ENCODE measurements around the gene CLSTN1.

DNA sequence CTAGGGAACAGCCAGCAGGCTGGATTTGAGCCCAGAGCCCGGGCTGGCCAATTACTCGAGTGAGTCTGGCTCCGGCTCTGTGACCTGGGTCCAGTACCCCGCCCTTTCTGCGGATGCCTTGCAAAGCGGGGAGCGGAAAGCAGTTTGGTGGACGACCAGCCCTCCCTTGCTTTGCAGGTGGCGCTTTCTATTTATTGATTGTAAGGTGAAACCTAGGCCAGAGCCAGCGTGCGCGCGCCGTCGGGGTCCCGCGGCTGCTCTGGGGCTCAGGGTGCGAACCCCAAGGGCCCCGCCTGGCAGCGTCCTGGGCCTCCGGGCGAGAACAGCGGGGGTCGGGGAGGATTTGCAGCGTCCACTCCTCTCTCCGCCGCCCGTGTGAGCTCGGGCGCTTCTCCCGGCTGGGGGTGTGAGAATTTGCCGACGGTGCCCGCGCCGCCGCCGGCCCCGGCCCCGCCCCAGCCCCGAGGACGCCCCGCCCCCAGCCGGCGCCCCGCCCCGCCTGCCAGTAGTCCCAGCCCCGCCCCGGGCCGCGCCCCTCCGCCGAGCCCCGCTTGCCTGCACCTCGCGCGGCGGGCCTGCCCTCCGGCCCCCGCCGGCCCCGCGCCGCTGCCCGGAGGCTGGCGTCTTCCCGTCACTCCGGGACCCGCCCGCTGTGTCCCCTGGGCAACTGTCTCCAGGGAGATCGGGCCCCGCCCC, 134.6 kb downstream of the CLSTN1 start:
- TF ChIP-seq, protein P1, sequence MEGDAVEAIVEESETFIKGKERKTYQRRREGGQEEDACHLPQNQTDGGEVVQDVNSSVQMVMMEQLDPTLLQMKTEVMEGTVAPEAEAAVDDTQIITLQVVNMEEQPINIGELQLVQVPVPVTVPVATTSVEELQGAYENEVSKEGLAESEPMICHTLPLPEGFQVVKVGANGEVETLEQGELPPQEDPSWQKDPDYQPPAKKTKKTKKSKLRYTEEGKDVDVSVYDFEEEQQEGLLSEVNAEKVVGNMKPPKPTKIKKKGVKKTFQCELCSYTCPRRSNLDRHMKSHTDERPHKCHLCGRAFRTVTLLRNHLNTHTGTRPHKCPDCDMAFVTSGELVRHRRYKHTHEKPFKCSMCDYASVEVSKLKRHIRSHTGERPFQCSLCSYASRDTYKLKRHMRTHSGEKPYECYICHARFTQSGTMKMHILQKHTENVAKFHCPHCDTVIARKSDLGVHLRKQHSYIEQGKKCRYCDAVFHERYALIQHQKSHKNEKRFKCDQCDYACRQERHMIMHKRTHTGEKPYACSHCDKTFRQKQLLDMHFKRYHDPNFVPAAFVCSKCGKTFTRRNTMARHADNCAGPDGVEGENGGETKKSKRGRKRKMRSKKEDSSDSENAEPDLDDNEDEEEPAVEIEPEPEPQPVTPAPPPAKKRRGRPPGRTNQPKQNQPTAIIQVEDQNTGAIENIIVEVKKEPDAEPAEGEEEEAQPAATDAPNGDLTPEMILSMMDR (IDR thresholded peaks at IDR 0.05; ENCODE audit: low read depth, low read length, missing input control), result no peak
- no peak for TF ChIP-seq GABPA (IDR thresholded peaks at IDR 0.05 in 1 of 2, conservative IDR thresholded peaks at IDR 0.05 in 1 of 2)

Data from liver (tissue), 3 donors.